GM19438 (cell line): ENCODE results near the gene PTK6.

Source experiments
- ATAC-seq: cut with Tn5 transposase; IDR thresholded peaks from one replicate; pipeline ENCODE4 v1.9.1; 2021; ENCODE audit warnings: low read depth; ENCODE audit not compliant: unreplicated experiment

Gene PTK6

GRCh38 chr20:63570281-63571086 lies 33.3 kb upstream of the PTK6 start:
- no peak for ATAC-seq

- no peak for ATAC-seq
Observed at GRCh38 chr20:63568986-63569949, 32.1 kb upstream of the PTK6 start.

- ATAC-seq: peak; percentile 33
Observed at GRCh38 chr20:63568170-63568981, 31.2 kb upstream of the PTK6 start.

GRCh38 chr20:63567386-63568169 lies 30.4 kb upstream of the PTK6 start:
- ATAC-seq: peak; percentile 74

- no peak for ATAC-seq
Observed at GRCh38 chr20:63567136-63567385, 29.9 kb upstream of the PTK6 start.

GRCh38 chr20:63566395-63567135 lies 29.4 kb upstream of the PTK6 start:
- ATAC-seq: no peak

GRCh38 chr20:63565699-63566335 lies 28.6 kb upstream of the PTK6 start:
- no peak for ATAC-seq

GRCh38 chr20:63565021-63565698 lies 28.0 kb upstream of the PTK6 start:
- ATAC-seq: no peak

- no peak for ATAC-seq
Observed at GRCh38 chr20:63564036-63564810, 27.0 kb upstream of the PTK6 start.

GRCh38 chr20:63563225-63563935 lies 26.2 kb upstream of the PTK6 start:
- ATAC-seq: no peak

- ATAC-seq: no peak
Observed at GRCh38 chr20:63562461-63563224, 25.5 kb upstream of the PTK6 start.

GRCh38 chr20:63561624-63562396 lies 24.6 kb upstream of the PTK6 start:
- no peak for ATAC-seq

- no peak for ATAC-seq
Observed at GRCh38 chr20:63560856-63561609, 23.9 kb upstream of the PTK6 start.

GRCh38 chr20:63560333-63560805 lies 23.2 kb upstream of the PTK6 start:
- ATAC-seq: no peak
